Measurements from ENCODE around the gene ITGB7. TPM values are rescaled to one million over a fixed set of nuclear protein-coding genes. Genes with fewer than 3 reads are reported as not detected.
A peak's percentile ranks its signal among the peaks of the same experiment; 100 is the strongest.

Gene ITGB7
- total and polyA plus RNA-seq, 9 of the 15 experiments (the other 6 are each of a cell fraction or from before 2014, with no cell fraction given): 0.06 to 2.0 (median 0.67) TPM

- TF ChIP-seq ASH1L (IDR thresholded peaks at IDR 0.05; ENCODE audit: borderline replicate concordance, low read depth, partially characterized antibody): no peak
- no peak for TF ChIP-seq ZNF655 (CRISPR knock-in tag; IDR thresholded peaks at IDR 0.05)
- TF ChIP-seq MEIS2 (IDR thresholded peaks at IDR 0.05; ENCODE audit: partially characterized antibody): no peak
- peak; percentile 56; the same call in 1 of the 2 replicates for TF ChIP-seq GMEB1 (CRISPR knock-in tag; IDR thresholded peaks at IDR 0.05)
- peak; percentile 95 for TF ChIP-seq TCF15 (CRISPR knock-in tag; IDR thresholded peaks at IDR 0.05)
- no peak for TF ChIP-seq DEAF1 (CRISPR knock-in tag; IDR thresholded peaks at IDR 0.05)
- TF ChIP-seq ZNF76 (CRISPR knock-in tag; IDR thresholded peaks at IDR 0.05; ENCODE audit: borderline replicate concordance): peak; percentile 95; the same call in 1 of the 2 replicates
- no peak for TF ChIP-seq EP300 (IDR thresholded peaks at IDR 0.05; ENCODE audit: low read length)
- TF ChIP-seq SNIP1 (IDR thresholded peaks at IDR 0.05; ENCODE audit: low read depth): no peak
- TF ChIP-seq PTRF (tag; IDR thresholded peaks at IDR 0.05): peak; percentile 71; the same call in 1 of the 2 replicates
- no peak for TF ChIP-seq ZZZ3 (IDR thresholded peaks at IDR 0.05)
- no peak for TF ChIP-seq BMI1 (IDR thresholded peaks at IDR 0.05; ENCODE audit: low read length)
- TF ChIP-seq ZNF707 (CRISPR knock-in tag; conservative IDR thresholded peaks at IDR 0.05): peak; percentile 91
- TF ChIP-seq GABPB2 (CRISPR knock-in tag; conservative IDR thresholded peaks at IDR 0.05): peak; percentile 98
- no peak for TF ChIP-seq KDM2B (CRISPR knock-in tag; IDR thresholded peaks at IDR 0.05)
- TF ChIP-seq ATF1 (CRISPR knock-in tag; IDR thresholded peaks at IDR 0.05): no peak
- TF ChIP-seq ATF1 (tag; IDR thresholded peaks at IDR 0.05): no peak
- TF ChIP-seq PATZ1 (CRISPR knock-in tag; IDR thresholded peaks at IDR 0.05; ENCODE audit: borderline replicate concordance): peak; percentile 75; the same call in 1 of the 2 replicates
- no peak for TF ChIP-seq IRF2 (CRISPR knock-in tag; IDR thresholded peaks at IDR 0.05)
- no peak for TF ChIP-seq NFE2L1 (tag; IDR thresholded peaks at IDR 0.05; ENCODE audit: borderline replicate concordance, low read depth)
- no peak for TF ChIP-seq ERF (CRISPR knock-in tag; IDR thresholded peaks at IDR 0.05)
- TF ChIP-seq HIVEP1 (CRISPR knock-in tag; IDR thresholded peaks at IDR 0.05): peak; percentile 79; the same call in 1 of the 2 replicates
- TF ChIP-seq ZNF583 (CRISPR knock-in tag; IDR thresholded peaks at IDR 0.05): peak; percentile 75; the same call in 1 of the 2 replicates
- TF ChIP-seq TCFL5 (CRISPR knock-in tag; conservative IDR thresholded peaks at IDR 0.05): no peak
These were observed 59.4 kb downstream of the ITGB7 start (continued) for GRCh38 chr12:53147653-53148052.
